Endothelial cell of umbilical vein (primary cell): ENCODE results near the gene SLC2A6. TPM values are rescaled to one million over a fixed set of nuclear protein-coding genes. Genes with fewer than 3 reads are reported as not detected.

Experiments used
- BruUV-seq: library from RNA; stranded (reverse); fragments of 400-500 nt; replicated peaks from 2 replicates; lab custom pipeline; 2021; lab: Mats Ljungman, UMichigan
- CTCF ChIA-PET: fragments of 300-600, 350-600 bp; sonication (Branson Sonifier 250); formaldehyde crosslinking; loops from one replicate; lab custom pipeline; 2021; ENCODE audit warnings: antibody characterized with exemption, inconsistent platforms; lab: Charles Lee
- POLR2A ChIA-PET: fragments of 300-600, 350-600 bp; sonication (Branson Sonifier 250); formaldehyde crosslinking; loops from one replicate; lab custom pipeline; 2021; ENCODE audit warnings: antibody characterized with exemption, inconsistent platforms; lab: Charles Lee
- DNase-seq: peaks from one replicate; pipeline ENCODE4 v3.0.0-alpha.2; 2011; ENCODE audit warnings: low read depth, low spot score
- FAIRE-seq: peaks from 2 replicates; lab custom pipeline; 2011; peaks lifted over from hg19 to GRCh38; lab: Jason Lieb, UNC
- H2AFZ ChIP-seq: 2 replicates; pipeline ENCODE4 v1.6.0; 2012; ENCODE audit warnings: low read depth, low read length, control low read depth, inconsistent platforms
- H3K27ac ChIP-seq: 2 replicates; pipeline ENCODE4 v1.5.1; 2011; ENCODE audit warnings: low read depth, mild to moderate bottlenecking, control low read depth, low read length, moderate library complexity; ENCODE audit not compliant: insufficient read depth
- H3K27me3 ChIP-seq, 2 experiments: 2 replicates each; pipeline versions ENCODE4 v1.6.0 to v1.6.1; 2011; ENCODE audit warnings: low read length in 2 of 2, mixed read lengths in 1 of 2; ENCODE audit not compliant: control insufficient read depth in 2 of 2, insufficient read depth in 2 of 2
- H3K36me3 ChIP-seq, 2 experiments: 2 replicates in 1 of 2; 3 replicates in 1 of 2; pipeline ENCODE4 v1.5.1; 2011; ENCODE audit warnings: low read length in 2 of 2, mild to moderate bottlenecking in 1 of 2, moderate library complexity in 1 of 2; ENCODE audit not compliant: control insufficient read depth in 2 of 2, insufficient read depth in 2 of 2; ENCODE audit errors: extremely low read depth in 1 of 2
- H3K4me1 ChIP-seq: 3 replicates; pipeline ENCODE4 v1.5.1; 2011; ENCODE audit warnings: mild to moderate bottlenecking, low read length; ENCODE audit not compliant: control insufficient read depth, insufficient read depth; ENCODE audit errors: extremely low read depth
- H3K4me2 ChIP-seq: 2 replicates; pipeline ENCODE4 v1.6.1; 2011; ENCODE audit warnings: low read length, control low read depth, mixed read lengths; ENCODE audit not compliant: insufficient read depth
- H3K4me3 ChIP-seq, 3 experiments: fragments of 200-600 bp in 1 of 3; sonication (generic), shearing (Covaris generic) in 1 of 3; replicated peaks in 1 of 3; 2 replicates each; pipeline ENCODE4 v1.5.1; 2011 to 2016; ENCODE audit warnings: control low read depth in 3 of 3, low read length in 3 of 3, mild to moderate bottlenecking in 2 of 3, inconsistent platforms in 1 of 3, low read depth in 1 of 3, moderate library complexity in 1 of 3; ENCODE audit not compliant: insufficient read depth in 1 of 3
- H3K79me2 ChIP-seq: 2 replicates; pipeline ENCODE4 v1.6.0; 2012; ENCODE audit warnings: low read length, inconsistent platforms; ENCODE audit not compliant: control insufficient read depth, insufficient read depth
- H3K9ac ChIP-seq: replicated peaks from 2 replicates; pipeline ENCODE3; 2011; ENCODE audit warnings: low read length, control low read depth; ENCODE audit not compliant: insufficient read depth; ENCODE audit errors: extremely low read depth
- H3K9me1 ChIP-seq: replicated peaks from 3 replicates; pipeline ENCODE4 v1.6.0; 2011; ENCODE audit warnings: mild to moderate bottlenecking, low read length; ENCODE audit not compliant: control insufficient read depth, insufficient read depth; ENCODE audit errors: extremely low read depth
- H3K9me3 ChIP-seq: replicated peaks from 2 replicates; pipeline ENCODE4 v1.5.1; 2012; ENCODE audit warnings: low read length, inconsistent platforms; ENCODE audit not compliant: control insufficient read depth, insufficient read depth
- H4K20me1 ChIP-seq: replicated peaks from 2 replicates; pipeline ENCODE3; 2011; ENCODE audit warnings: mild to moderate bottlenecking, low read length; ENCODE audit not compliant: control insufficient read depth, insufficient read depth; ENCODE audit errors: extremely low read depth
- CTCF ChIP-seq, 2 donors: IDR thresholded peaks; 1 replicate in 1 of 2; 2 replicates in 1 of 2; pipeline ENCODE4 v1.5.1; 2011; ENCODE audit warnings: low read length in 2 of 2, mild to moderate bottlenecking in 2 of 2, moderate library complexity in 2 of 2, control low read depth in 1 of 2, inconsistent platforms in 1 of 2, low read depth in 1 of 2; ENCODE audit not compliant: insufficient read depth in 1 of 2; ENCODE audit errors: extremely low read depth in 1 of 2
- EZH2 ChIP-seq: IDR thresholded peaks from 2 replicates; pipeline ENCODE4 v1.6.1; 2012; ENCODE audit warnings: borderline replicate concordance, low read depth, mild to moderate bottlenecking, moderate library complexity, low read length, inconsistent platforms; ENCODE audit not compliant: severe bottlenecking
- FOS ChIP-seq: IDR thresholded peaks from 2 replicates; pipeline ENCODE4 v1.6.1; 2011; ENCODE audit warnings: mild to moderate bottlenecking, low read length, moderate library complexity, borderline replicate concordance; ENCODE audit not compliant: insufficient read depth
- GATA2 ChIP-seq: IDR thresholded peaks from 2 replicates; pipeline ENCODE4 v1.7.0; 2011; ENCODE audit warnings: low read depth, mild to moderate bottlenecking, moderate library complexity, mixed read lengths, low read length; ENCODE audit not compliant: insufficient read length, insufficient read depth
- JUN ChIP-seq: IDR thresholded peaks from 2 replicates; pipeline ENCODE4 v1.6.1; 2011; ENCODE audit warnings: borderline replicate concordance, low read depth; ENCODE audit not compliant: insufficient read length, insufficient read depth
- MAX ChIP-seq: IDR thresholded peaks from 2 replicates; pipeline ENCODE4 v1.6.1; 2011; ENCODE audit not compliant: insufficient read depth, insufficient read length
- MYC ChIP-seq: IDR thresholded peaks from one replicate; pipeline ENCODE4 v1.6.1; 2011; ENCODE audit warnings: mild to moderate bottlenecking, low read depth, low read length
- POLR2A ChIP-seq: IDR thresholded peaks from 2 replicates; pipeline ENCODE4 v1.6.1; 2012; ENCODE audit warnings: low read depth, mild to moderate bottlenecking, control low read depth, low read length
- POLR2AphosphoS5 ChIP-seq: IDR thresholded peaks from 2 replicates; pipeline ENCODE4 v1.6.1; 2012; ENCODE audit warnings: low read depth, mild to moderate bottlenecking, control low read depth, low read length, moderate library complexity; ENCODE audit not compliant: insufficient read depth
- dilution Hi-C: fragments of 300-500 bp; cut with MboI; formaldehyde crosslinking; loops from one replicate; pipeline ENCODE4 v1.15.0; 2019; ENCODE audit warnings: low sequenced_read_pairs; ENCODE audit not compliant: extremely low pct_ligation_motif_present
- intact Hi-C: fragments of 100-400 bp; cut with micrococcal nuclease; formaldehyde crosslinking; loops from one replicate; pipeline ENCODE4 v1.10.0; 2022
- polyA plus RNA-seq, 4 experiments: library from polyadenylated mRNA; depleted of rRNA in 3 of 4; stranded (reverse) in 3 of 4; unstranded in 1 of 4; fragments of >200 nt; gene quantifications; 2 replicates each; pipeline versions ENCODE4 v1.2.1 to v1.2.3, GENCODE V29; 2011 to 2012; ENCODE audit warnings: missing spikeins in 1 of 4
- total RNA-seq: library from RNA; stranded (reverse); gene quantifications from 2 replicates; pipeline ENCODE4 v1.2.3, GENCODE V29; 2021

Gene SLC2A6
- total and polyA plus RNA-seq, 2 donors (not counting 3 experiments of a cell fraction or from before 2014, with no cell fraction given): 35.7 to 39.6 TPM

- ChIA-PET CTCF (no interaction called here), POLR2A (no interaction called here)
- H3K9ac ChIP-seq: no peak overlapping the region
- intact Hi-C loops (no loop called here), dilution Hi-C loops (no loop called here)
- H3K79me2 ChIP-seq: no peaks in the 10 kb centered on the region
- no peak for FAIRE-seq
- H3K36me3 ChIP-seq: no peaks in the 10 kb centered on the region
- no peak overlapping the region for H3K27ac ChIP-seq
- H3K4me3 ChIP-seq: no peak overlapping the region
- no peaks in the 10 kb centered on the region for H3K27me3 ChIP-seq
- no peaks in the 10 kb centered on the region for H3K9me3 ChIP-seq
- H4K20me1 ChIP-seq: no peaks in the 10 kb centered on the region
- H3K4me1 ChIP-seq: no peaks in the 10 kb centered on the region
- no peak overlapping the region for H3K4me2 ChIP-seq
- no peak for DNase-seq
- no peak overlapping the region for H2AFZ ChIP-seq
- BruUV-seq: no TSS peak
- no peaks in the 10 kb centered on the region for H3K9me1 ChIP-seq
- TF ChIP-seq MYC (no peak), EZH2 (no peak), CTCF (IDR thresholded peaks at IDR 0.05; ENCODE audit: extremely low read depth in 1 of 2, insufficient read depth in 1 of 2, low read depth in 1 of 2, low read length in 2 of 2) (no peak), GATA2 (no peak), FOS (no peak)
These were observed 42.2 kb downstream of the SLC2A6 start for GRCh38 chr9:133436681-133437080.

GRCh38 chr9:133433351-133433843 lies 45.5 kb downstream of the SLC2A6 start:
- DNase-seq: no peak
- H3K27ac ChIP-seq: no peak overlapping the region
- peaks cover 0 to 6% of the 10 kb centered on the region in 2 experiments for H3K27me3 ChIP-seq
- dilution Hi-C loops: no loop called here
- no peaks in the 10 kb centered on the region for H3K9me3 ChIP-seq
- H3K4me1 ChIP-seq: no peaks in the 10 kb centered on the region
- H2AFZ ChIP-seq: no peak overlapping the region
- FAIRE-seq: no peak
- no peak overlapping the region for H3K9ac ChIP-seq
- no peaks in the 10 kb centered on the region for H3K36me3 ChIP-seq
- no TSS peak for BruUV-seq
- no peak overlapping the region for H3K4me3 ChIP-seq
- H4K20me1 ChIP-seq: no peaks in the 10 kb centered on the region
- intact Hi-C loops: no loop called here
- CTCF ChIA-PET: no interaction called here
- no peak overlapping the region for H3K4me2 ChIP-seq
- H3K9me1 ChIP-seq: no peaks in the 10 kb centered on the region
- no peaks in the 10 kb centered on the region for H3K79me2 ChIP-seq
- TF ChIP-seq CTCF (IDR thresholded peaks at IDR 0.05; ENCODE audit: extremely low read depth in 1 of 2, insufficient read depth in 1 of 2, low read depth in 1 of 2, low read length in 2 of 2) (no peak), MAX (no peak), POLR2A (no peak), JUN (no peak), MYC (no peak), GATA2 (no peak), EZH2 (no peak), POLR2AphosphoS5 (no peak), FOS (no peak)
- POLR2A ChIA-PET: no interaction called here
